HG03095 (cell line): ENCODE measurements around the gene CLDN7.

Experiments used
- ATAC-seq: cut with Tn5 transposase; IDR thresholded peaks from one replicate; pipeline ENCODE4 v1.9.1; 2021; ENCODE audit warnings: moderate library complexity; ENCODE audit not compliant: unreplicated experiment

Gene CLDN7

GRCh38 chr17:7262192-7262934 lies at the start of gene CLDN7:
Gene CLDN7, minus strand, starts transcription at chr17:7262478. Its CDS starts 435 bp downstream, at chr17:7262043.
- no peak for ATAC-seq

- no peak for ATAC-seq
Observed at GRCh38 chr17:7311110-7311705, 48.9 kb upstream of the CLDN7 start.

GRCh38 chr17:7309628-7310027 lies 47.4 kb upstream of the CLDN7 start:
- ATAC-seq, result no peak

GRCh38 chr17:7308625-7309433 lies 46.6 kb upstream of the CLDN7 start:
- no peak for ATAC-seq

GRCh38 chr17:7307686-7308624 lies 45.7 kb upstream of the CLDN7 start:
- ATAC-seq, result no peak

GRCh38 chr17:7306911-7307685 lies 44.8 kb upstream of the CLDN7 start, which contains the start of gene EIF5A:
Gene EIF5A, plus strand, starts transcription at chr17:7307628. Its CDS starts 2,008 bp downstream, at chr17:7309636.
- ATAC-seq, result peak; percentile 51

GRCh38 chr17:7304179-7304578 lies 41.9 kb upstream of the CLDN7 start:
- ATAC-seq, result no peak

GRCh38 chr17:7296189-7296861 lies 34.0 kb upstream of the CLDN7 start:
- no peak for ATAC-seq

- ATAC-seq, result no peak
Observed at GRCh38 chr17:7295230-7296180, 33.2 kb upstream of the CLDN7 start.

- no peak for ATAC-seq
Observed at GRCh38 chr17:7294614-7295153, 32.4 kb upstream of the CLDN7 start, which contains the start of gene YBX2. Gene YBX2, minus strand, starts transcription at chr17:7294639. Its CDS starts 139 bp downstream, at chr17:7294500.

- ATAC-seq, result no peak
Observed at GRCh38 chr17:7293816-7294613, 31.7 kb upstream of the CLDN7 start.

- ATAC-seq, result no peak
Observed at GRCh38 chr17:7293159-7293558, 30.9 kb upstream of the CLDN7 start.

GRCh38 chr17:7292729-7293128 lies 30.5 kb upstream of the CLDN7 start:
- ATAC-seq, result no peak

- no peak for ATAC-seq
Observed at GRCh38 chr17:7292194-7292593, 29.9 kb upstream of the CLDN7 start.

- no peak for ATAC-seq
Observed at GRCh38 chr17:7290685-7291084, 28.4 kb upstream of the CLDN7 start.

- ATAC-seq, result no peak
Observed at GRCh38 chr17:7290166-7290565, 27.9 kb upstream of the CLDN7 start.
